Measurements from ENCODE around the gene LRRC8D.

LRRC8D gene

DNA sequence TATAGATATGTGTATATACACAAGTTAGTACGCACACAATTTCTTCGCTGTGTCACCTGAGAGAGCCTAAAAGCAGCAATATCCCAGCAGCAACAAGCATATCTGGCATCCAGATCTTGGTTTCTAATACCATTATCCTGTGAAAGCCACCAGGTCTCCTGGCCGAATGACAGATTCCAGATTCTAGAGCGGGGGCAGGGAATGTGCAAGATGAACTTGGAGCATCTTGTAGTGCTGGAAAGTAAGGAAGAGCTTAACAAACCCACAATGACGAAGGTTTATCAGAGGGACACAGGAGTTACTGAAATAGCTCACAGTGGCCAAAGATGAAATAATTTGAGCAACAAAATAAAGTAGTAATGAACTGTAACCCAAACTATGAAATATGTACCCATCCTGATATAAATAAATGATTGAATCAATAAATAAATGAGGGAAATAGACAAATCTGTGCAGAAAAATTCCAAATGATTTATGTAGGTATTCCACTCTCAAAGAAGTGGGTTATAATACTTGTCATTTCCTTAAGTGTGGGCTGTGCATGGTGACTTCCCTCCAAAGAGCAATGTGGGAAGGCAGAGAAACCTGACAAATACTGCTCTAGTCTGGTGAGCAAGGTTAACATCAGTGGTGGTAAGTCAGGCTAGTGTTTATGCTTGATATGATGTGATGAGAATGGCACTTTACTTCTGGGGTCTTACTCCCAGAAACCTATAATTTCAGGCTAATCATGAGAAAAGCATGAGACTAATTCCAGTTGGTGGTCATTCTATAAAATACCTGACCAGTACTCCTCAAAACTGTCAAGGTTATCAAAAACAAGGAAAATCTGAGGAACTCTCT is 67.9 kb downstream of the LRRC8D start:
- H3K27me3 ChIP-seq (ENCODE audit: insufficient read depth, insufficient read length), result no peaks in the 10 kb centered on the region
- no peak overlapping the region for H3K4me3 ChIP-seq (ENCODE audit: insufficient read length, low read depth)
- H3K9me3 ChIP-seq (ENCODE audit: insufficient read depth, low read length), result no peaks in the 10 kb centered on the region
- peaks cover 2% of the 10 kb centered on the region for H3K36me3 ChIP-seq (ENCODE audit: insufficient read depth, insufficient read length, low read length)
- no peak for DNase-seq (ENCODE audit: low read depth, low spot score)
- no peak overlapping the region for H3K9ac ChIP-seq (ENCODE audit: insufficient read length, low read depth)
- no peaks in the 10 kb centered on the region for H3K4me1 ChIP-seq (ENCODE audit: insufficient read depth, insufficient read length)
- TF ChIP-seq ZNF274 (IDR thresholded peaks at IDR 0.05; ENCODE audit: low read depth, low read length), result no peak
- TF ChIP-seq SUZ12 (IDR thresholded peaks at IDR 0.05; ENCODE audit: extremely low read depth, insufficient read depth, insufficient read length), result no peak
- no peak for TF ChIP-seq YY1 (IDR thresholded peaks at IDR 0.05; ENCODE audit: insufficient read depth, insufficient read length)

GRCh38 chr1:89889323-89889615 is 68.4 kb downstream of the LRRC8D start:
- Histone ChIP-seq H3K36me3 (ENCODE audit: insufficient read depth, insufficient read length, low read length) (peaks cover 2% of the 10 kb centered on the region), H3K4me3 (ENCODE audit: insufficient read length, low read depth) (no peak overlapping the region), H3K27me3 (ENCODE audit: insufficient read depth, insufficient read length) (no peaks in the 10 kb centered on the region), H3K9me3 (ENCODE audit: insufficient read depth, low read length) (no peaks in the 10 kb centered on the region), H3K4me1 (ENCODE audit: insufficient read depth, insufficient read length) (no peaks in the 10 kb centered on the region), H3K9ac (ENCODE audit: insufficient read length, low read depth) (no peak overlapping the region)
- TF ChIP-seq ZNF274 (IDR thresholded peaks at IDR 0.05; ENCODE audit: low read depth, low read length), result no peak
- no peak for DNase-seq (ENCODE audit: low read depth, low spot score)

DNA sequence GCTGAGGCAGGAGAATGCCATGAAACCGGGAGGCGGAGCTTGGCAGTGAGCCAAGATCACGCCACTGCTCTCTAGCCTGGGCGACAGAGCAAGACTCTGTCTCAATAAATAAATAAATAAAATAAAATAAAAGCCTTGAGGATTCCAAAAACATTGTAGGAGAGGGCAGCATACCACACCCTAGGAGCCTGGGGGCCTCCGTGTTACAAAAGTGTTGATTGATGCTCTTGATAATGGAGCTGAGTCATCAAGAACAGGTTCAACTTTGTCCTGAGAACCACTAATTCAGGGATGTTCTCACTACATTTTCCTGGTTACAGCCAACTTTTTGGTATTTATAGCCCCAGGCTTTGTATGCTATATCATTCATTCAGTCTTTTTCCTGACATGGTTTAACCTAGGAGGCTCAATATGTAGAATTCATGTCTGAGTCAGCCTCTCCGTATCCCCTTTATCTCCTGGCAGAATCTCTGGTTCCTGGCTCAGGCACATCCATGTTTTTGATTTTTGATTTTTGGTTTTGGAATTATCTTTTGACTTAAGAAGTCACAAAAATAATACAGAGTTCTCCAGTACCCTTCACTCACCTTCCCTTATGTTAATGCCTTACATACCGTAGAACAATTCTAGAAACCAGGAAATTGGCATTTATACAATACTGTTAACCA is 69.4 kb downstream of the LRRC8D start:
- H3K36me3 ChIP-seq (ENCODE audit: insufficient read depth, insufficient read length, low read length), result no peaks in the 10 kb centered on the region
- H3K4me1 ChIP-seq (ENCODE audit: insufficient read depth, insufficient read length), result no peaks in the 10 kb centered on the region
- TF ChIP-seq YY1 (IDR thresholded peaks at IDR 0.05; ENCODE audit: insufficient read depth, insufficient read length) (no peak), ZNF274 (IDR thresholded peaks at IDR 0.05; ENCODE audit: low read depth, low read length) (no peak), SUZ12 (IDR thresholded peaks at IDR 0.05; ENCODE audit: extremely low read depth, insufficient read depth, insufficient read length) (no peak)
- no peak overlapping the region for H3K4me3 ChIP-seq (ENCODE audit: insufficient read length, low read depth)
- no peak for DNase-seq (ENCODE audit: low read depth, low spot score)
- no peak overlapping the region for H3K9ac ChIP-seq (ENCODE audit: insufficient read length, low read depth)
- H3K9me3 ChIP-seq (ENCODE audit: insufficient read depth, low read length), result no peaks in the 10 kb centered on the region
- no peaks in the 10 kb centered on the region for H3K27me3 ChIP-seq (ENCODE audit: insufficient read depth, insufficient read length)

DNA sequence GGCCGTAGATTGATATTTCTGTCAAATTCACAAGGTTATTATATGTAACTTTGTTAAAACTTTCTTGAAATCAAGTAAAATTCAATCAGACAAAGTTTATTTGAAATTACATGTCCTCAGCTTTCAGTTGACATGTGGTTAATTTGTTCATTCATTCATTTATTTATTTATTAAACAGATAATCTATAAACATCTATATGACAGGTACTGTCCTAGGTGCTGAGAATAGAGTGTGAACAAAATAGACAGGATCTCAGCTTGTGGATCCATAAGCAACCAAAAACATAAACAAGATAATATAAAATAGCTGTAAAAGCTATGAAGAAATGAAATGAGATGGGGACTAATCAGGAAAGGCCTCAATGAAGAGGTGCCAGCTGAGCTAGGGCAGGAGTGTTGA is 72.0 kb downstream of the LRRC8D start:
- H3K9ac ChIP-seq (ENCODE audit: insufficient read length, low read depth), result no peak overlapping the region
- DNase-seq (ENCODE audit: low read depth, low spot score), result no peak
- no peaks in the 10 kb centered on the region for H3K27me3 ChIP-seq (ENCODE audit: insufficient read depth, insufficient read length)
- H3K4me1 ChIP-seq (ENCODE audit: insufficient read depth, insufficient read length), result no peaks in the 10 kb centered on the region
- TF ChIP-seq YY1 (IDR thresholded peaks at IDR 0.05; ENCODE audit: insufficient read depth, insufficient read length), result no peak
- no peak for TF ChIP-seq SUZ12 (IDR thresholded peaks at IDR 0.05; ENCODE audit: extremely low read depth, insufficient read depth, insufficient read length)
- no peak for TF ChIP-seq ZNF274 (IDR thresholded peaks at IDR 0.05; ENCODE audit: low read depth, low read length)
- no peaks in the 10 kb centered on the region for H3K9me3 ChIP-seq (ENCODE audit: insufficient read depth, low read length)
- H3K36me3 ChIP-seq (ENCODE audit: insufficient read depth, insufficient read length, low read length), result peaks cover 2% of the 10 kb centered on the region
- no peak overlapping the region for H3K4me3 ChIP-seq (ENCODE audit: insufficient read length, low read depth)

DNA sequence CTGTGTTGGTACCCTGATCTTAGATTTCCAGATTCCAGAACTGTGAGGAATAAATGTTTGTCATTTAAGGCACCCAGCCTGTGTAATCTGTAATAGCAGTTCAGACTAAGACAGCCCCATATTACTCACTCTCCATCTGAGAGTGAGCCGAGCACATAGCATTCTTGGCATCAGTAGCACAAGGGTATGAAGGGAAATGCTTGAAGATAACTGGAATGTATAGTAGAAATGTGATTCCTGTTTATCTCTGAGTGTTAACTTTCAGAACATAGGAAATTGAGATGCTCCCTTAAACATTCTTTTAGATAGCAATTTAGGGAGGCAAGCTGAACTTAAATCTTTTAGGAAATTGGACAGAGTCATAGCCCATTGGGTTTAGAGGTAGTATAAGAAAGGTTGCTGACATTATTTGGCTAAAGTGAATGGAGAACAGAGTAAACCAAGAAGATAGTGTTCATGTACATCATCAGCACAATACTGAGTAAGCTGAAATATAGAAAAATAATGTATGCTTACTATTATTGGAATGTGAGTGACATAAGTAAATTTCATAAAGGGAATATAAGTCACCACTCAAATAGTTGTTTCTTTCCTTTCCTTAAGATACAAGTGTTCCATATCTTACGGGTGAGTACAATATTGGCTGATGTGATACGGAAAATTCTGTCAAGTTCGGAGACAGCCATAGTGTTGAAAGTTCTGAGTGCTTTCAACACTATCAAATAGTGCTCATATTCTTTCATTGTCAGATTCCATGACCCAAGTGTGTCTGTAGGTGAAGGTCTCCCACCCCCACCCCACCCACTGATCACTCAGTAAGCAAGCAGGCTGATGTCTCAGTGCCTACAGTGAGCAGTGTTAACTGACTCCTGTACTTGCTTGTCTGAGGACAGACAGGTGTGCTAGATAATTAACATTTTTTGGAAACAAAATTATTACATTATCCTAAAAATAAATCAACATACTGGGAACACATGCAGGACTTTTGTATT is 73.7 kb downstream of the LRRC8D start:
- no peaks in the 10 kb centered on the region for H3K9me3 ChIP-seq (ENCODE audit: insufficient read depth, low read length)
- H3K4me3 ChIP-seq (ENCODE audit: insufficient read length, low read depth), result no peak overlapping the region
- H3K4me1 ChIP-seq (ENCODE audit: insufficient read depth, insufficient read length), result no peaks in the 10 kb centered on the region
- no peak for TF ChIP-seq SUZ12 (IDR thresholded peaks at IDR 0.05; ENCODE audit: extremely low read depth, insufficient read depth, insufficient read length)
- TF ChIP-seq YY1 (IDR thresholded peaks at IDR 0.05; ENCODE audit: insufficient read depth, insufficient read length), result no peak
- TF ChIP-seq ZNF274 (IDR thresholded peaks at IDR 0.05; ENCODE audit: low read depth, low read length), result no peak
- peaks cover 13% of the 10 kb centered on the region for H3K36me3 ChIP-seq (ENCODE audit: insufficient read depth, insufficient read length, low read length)
- H3K27me3 ChIP-seq (ENCODE audit: insufficient read depth, insufficient read length), result no peaks in the 10 kb centered on the region
- H3K9ac ChIP-seq (ENCODE audit: insufficient read length, low read depth), result no peak overlapping the region
- DNase-seq (ENCODE audit: low read depth, low spot score), result no peak

- no peak for DNase-seq (ENCODE audit: low read depth, low spot score)
- TF ChIP-seq YY1 (IDR thresholded peaks at IDR 0.05; ENCODE audit: insufficient read depth, insufficient read length) (no peak), SUZ12 (IDR thresholded peaks at IDR 0.05; ENCODE audit: extremely low read depth, insufficient read depth, insufficient read length) (no peak), ZNF274 (IDR thresholded peaks at IDR 0.05; ENCODE audit: low read depth, low read length) (no peak)
- H3K4me3 ChIP-seq (ENCODE audit: insufficient read length, low read depth), result no peak overlapping the region
- no peaks in the 10 kb centered on the region for H3K27me3 ChIP-seq (ENCODE audit: insufficient read depth, insufficient read length)
- H3K9ac ChIP-seq (ENCODE audit: insufficient read length, low read depth), result no peak overlapping the region
- H3K9me3 ChIP-seq (ENCODE audit: insufficient read depth, low read length), result no peaks in the 10 kb centered on the region
- H3K4me1 ChIP-seq (ENCODE audit: insufficient read depth, insufficient read length), result no peaks in the 10 kb centered on the region
- H3K36me3 ChIP-seq (ENCODE audit: insufficient read depth, insufficient read length, low read length), result peaks cover 14% of the 10 kb centered on the region
Measured at GRCh38 chr1:89896105-89896942, 75.5 kb downstream of the LRRC8D start.
